PC-9 (cell line): ENCODE data around the gene LONRF2.

Source experiments
- CTCF ChIP-seq: fragments of 200-600 bp; sonication (generic); conservative IDR thresholded peaks from 2 replicates; pipeline ENCODE4 v1.6.1; 2017; ENCODE audit warnings: mixed run types, antibody characterized with exemption, mild to moderate bottlenecking, moderate library complexity
- EZH2 ChIP-seq: fragments of 200-600 bp; sonication (generic); IDR thresholded peaks from 2 replicates; pipeline ENCODE4 v1.8.0; 2017; ENCODE audit warnings: antibody characterized with exemption, low read depth

- no peak for TF ChIP-seq CTCF
- no peak for TF ChIP-seq EZH2
Observed at GRCh38 chr2:100248971-100249370, 73.3 kb downstream of the LONRF2 start.
